H9 (cell line): ENCODE data around the gene CFAP99. TPM values are rescaled to one million over a fixed set of nuclear protein-coding genes. Genes with fewer than 3 reads are reported as not detected.

Experiments used
- DNase-seq: peaks from one replicate; pipeline ENCODE4 v3.0.0-alpha.2; 2017
- H2AFZ ChIP-seq: one replicate; pipeline ENCODE4 v1.6.1; 2013; ENCODE audit warnings: mild to moderate bottlenecking, low read length, control low read depth, moderate library complexity
- H2AK5ac ChIP-seq: 2 replicates; pipeline ENCODE4 v1.6.1; 2013; ENCODE audit warnings: low read length, control low read depth, mixed read lengths; ENCODE audit not compliant: insufficient read length
- H2BK120ac ChIP-seq: one replicate; pipeline ENCODE4 v1.6.1; 2013; ENCODE audit warnings: low read depth, mild to moderate bottlenecking, low read length, control low read depth, inconsistent platforms; ENCODE audit not compliant: poor library complexity, severe bottlenecking
- H2BK12ac ChIP-seq: 2 replicates; pipeline ENCODE4 v1.6.1; 2013; ENCODE audit warnings: low read length, control low read depth, mixed read lengths, low read depth; ENCODE audit not compliant: insufficient read length
- H2BK15ac ChIP-seq: 2 replicates; pipeline ENCODE4 v1.6.1; 2013; ENCODE audit warnings: low read depth, low read length, control low read depth
- H2BK20ac ChIP-seq: one replicate; pipeline ENCODE4 v1.6.1; 2013; ENCODE audit warnings: low read depth, mild to moderate bottlenecking, low read length, control low read depth, inconsistent platforms; ENCODE audit not compliant: poor library complexity, severe bottlenecking
- H2BK5ac ChIP-seq: 2 replicates; pipeline ENCODE4 v1.6.1; 2013; ENCODE audit warnings: low read length, control low read depth, mixed read lengths; ENCODE audit not compliant: insufficient read length
- H3K14ac ChIP-seq: 2 replicates; pipeline ENCODE4 v1.6.1; 2013; ENCODE audit warnings: low read length, control low read depth; ENCODE audit not compliant: insufficient read depth
- H3K18ac ChIP-seq: 2 replicates; pipeline ENCODE4 v1.6.1; 2013; ENCODE audit warnings: low read depth, mild to moderate bottlenecking, mixed read lengths, low read length, control low read depth; ENCODE audit not compliant: insufficient read length
- H3K23ac ChIP-seq: 2 replicates; pipeline ENCODE4 v1.6.1; 2013; ENCODE audit warnings: low read length, control low read depth, mixed read lengths, low read depth; ENCODE audit not compliant: insufficient read length
- H3K23me2 ChIP-seq: 2 replicates; pipeline ENCODE4 v1.6.1; 2013; ENCODE audit warnings: low read depth, mild to moderate bottlenecking, mixed read lengths, low read length, control low read depth; ENCODE audit not compliant: insufficient read length, poor library complexity, severe bottlenecking
- H3K27ac ChIP-seq: 2 replicates; pipeline ENCODE4 v1.5.1; 2013; ENCODE audit warnings: low read length, control low read depth, mixed read lengths, low read depth; ENCODE audit not compliant: insufficient read length
- H3K27me3 ChIP-seq: 2 replicates; pipeline ENCODE4 v1.6.1; 2013; ENCODE audit warnings: low read length, control low read depth, inconsistent platforms; ENCODE audit not compliant: insufficient read depth
- H3K4ac ChIP-seq: 2 replicates; pipeline ENCODE4 v1.6.1; 2013; ENCODE audit warnings: low read depth, mild to moderate bottlenecking, control low read depth, inconsistent platforms, low read length, moderate library complexity
- H3K4me1 ChIP-seq: 2 replicates; pipeline ENCODE4 v1.6.1; 2013; ENCODE audit warnings: low read length, control low read depth, inconsistent platforms; ENCODE audit not compliant: insufficient read depth
- H3K4me2 ChIP-seq: 2 replicates; pipeline ENCODE4 v1.6.1; 2013; ENCODE audit warnings: low read length, control low read depth, mixed read lengths; ENCODE audit not compliant: insufficient read length, insufficient read depth
- H3K56ac ChIP-seq: 2 replicates; pipeline ENCODE4 v1.6.1; 2013; ENCODE audit warnings: low read depth, mild to moderate bottlenecking, mixed read lengths, low read length, control low read depth; ENCODE audit not compliant: insufficient read length
- H3K79me1 ChIP-seq: 2 replicates; pipeline ENCODE4 v1.6.1; 2013; ENCODE audit warnings: low read depth, mild to moderate bottlenecking, moderate library complexity, low read length, control low read depth, inconsistent platforms; ENCODE audit not compliant: insufficient read depth, poor library complexity, severe bottlenecking
- H3K79me2 ChIP-seq: 2 replicates; pipeline ENCODE4 v1.6.1; 2013; ENCODE audit warnings: low read length, control low read depth, inconsistent platforms; ENCODE audit not compliant: insufficient read depth
- H3K9ac ChIP-seq: 2 replicates; pipeline ENCODE4 v1.6.1; 2013; ENCODE audit warnings: low read length, control low read depth, mixed read lengths; ENCODE audit not compliant: insufficient read length; ENCODE audit errors: extremely low read depth
- H3K9me3 ChIP-seq: one replicate; pipeline ENCODE4 v1.6.1; 2013; ENCODE audit warnings: low read depth, low read length, inconsistent platforms; ENCODE audit not compliant: control insufficient read depth
- H3T11ph ChIP-seq: one replicate; pipeline ENCODE4 v1.6.1; 2013; ENCODE audit warnings: mild to moderate bottlenecking, low read length, control low read depth, inconsistent platforms
- H4K20me1 ChIP-seq: one replicate; pipeline ENCODE4 v1.6.1; 2013; ENCODE audit not compliant: control insufficient read depth, insufficient read length, insufficient read depth
- H4K5ac ChIP-seq: 2 replicates; pipeline ENCODE4 v1.6.1; 2013; ENCODE audit warnings: low read depth, mild to moderate bottlenecking, mixed read lengths, low read length, control low read depth; ENCODE audit not compliant: insufficient read length
- H4K8ac ChIP-seq: replicated peaks from 2 replicates; pipeline ENCODE4 v1.6.1; 2013; ENCODE audit warnings: low read length, control low read depth, mixed read lengths, low read depth; ENCODE audit not compliant: insufficient read length
- H4K91ac ChIP-seq: 2 replicates; pipeline ENCODE4 v1.6.1; 2013; ENCODE audit warnings: low read depth, mild to moderate bottlenecking, moderate library complexity, mixed read lengths, low read length, control low read depth; ENCODE audit not compliant: insufficient read length
- H3K27ac Mint-ChIP-seq, 3 experiments: 2 replicates in 2 of 3; 3 replicates in 1 of 3; pipeline ENCODE4 v1.8.0; 2020 to 2021; ENCODE audit warnings: mixed read lengths in 3 of 3, mild to moderate bottlenecking in 1 of 3, moderate library complexity in 1 of 3
- H3K27me3 Mint-ChIP-seq: 2 replicates; pipeline ENCODE4 v1.8.0; 2021; ENCODE audit warnings: low read depth, mild to moderate bottlenecking, moderate library complexity, mixed read lengths
- H3K36me3 Mint-ChIP-seq, 3 experiments: 2 replicates in 2 of 3; 3 replicates in 1 of 3; pipeline ENCODE4 v1.8.0; 2020 to 2021; ENCODE audit warnings: low read depth in 3 of 3, mixed read lengths in 3 of 3; ENCODE audit not compliant: insufficient read depth in 1 of 3
- H3K4me1 Mint-ChIP-seq, 2 experiments: 2 replicates each; pipeline ENCODE4 v1.8.0; 2020; ENCODE audit warnings: mixed read lengths in 2 of 2
- H3K4me3 Mint-ChIP-seq, 2 experiments: 2 replicates in 1 of 2; 3 replicates in 1 of 2; pipeline ENCODE4 v1.8.0; 2020 to 2021; ENCODE audit warnings: mild to moderate bottlenecking in 2 of 2, mixed read lengths in 2 of 2, moderate library complexity in 1 of 2
- H3K9me3 Mint-ChIP-seq, 2 experiments: 2 replicates in 1 of 2; 3 replicates in 1 of 2; pipeline ENCODE4 v1.8.0; 2020; ENCODE audit warnings: mild to moderate bottlenecking in 2 of 2, mixed read lengths in 2 of 2, moderate library complexity in 1 of 2
- CTCF ChIP-seq: fragments of 200-600 bp; sonication (generic); conservative IDR thresholded peaks from 3 replicates; pipeline ENCODE4 v1.8.0; 2021; ENCODE audit warnings: antibody characterized with exemption, mild to moderate bottlenecking
- WGBS: extraction: QIAGEN DNeasy Blood & Tissue Kit; methylation state at CpG from one replicate; pipeline ENCODE4 v1.1.7; 2013; ENCODE audit warnings: missing lambda C conversion rate, low lambda C conversion rate, mixed read lengths; ENCODE audit not compliant: insufficient read length; ENCODE audit errors: extremely low coverage; 5-methylcytosine and 5-hydroxymethylcytosine counted together
- total RNA-seq: library from RNA; stranded (reverse); gene quantifications from 2 replicates; pipeline ENCODE4 v1.2.1, GENCODE V29; 2021

Gene CFAP99
- total RNA-seq, 1 experiment from 2014 or later, result 0.35 TPM

- Histone ChIP-seq H3K23ac (no peak overlapping the region), H2BK120ac (no peak overlapping the region), H3K56ac (no peak overlapping the region), H2BK12ac (no peak overlapping the region), H3K9ac (no peak overlapping the region), H3K9me3 (no peaks in the 10 kb centered on the region), H2BK5ac (no peak overlapping the region), H2AK5ac (no peak overlapping the region), H3K79me2 (no peaks in the 10 kb centered on the region; the same call in 1 of the 2 replicates), H3T11ph (no peak overlapping the region), H2AFZ (no peak overlapping the region), H3K4me1 (no peaks in the 10 kb centered on the region), H3K23me2 (peaks cover 5% of the 10 kb centered on the region), H3K79me1 (no peaks in the 10 kb centered on the region), H3K18ac (no peak overlapping the region), H3K14ac (no peak overlapping the region), H4K91ac (no peak overlapping the region), H3K27me3 (peaks cover 3% of the 10 kb centered on the region; the same call in 1 of the 2 replicates), H3K4me2 (peak overlapping the region; percentile 32), H4K5ac (no peak overlapping the region), H2BK15ac (no peak overlapping the region), H4K8ac (no peak overlapping the region), H4K20me1 (no peaks in the 10 kb centered on the region), H2BK20ac (no peak overlapping the region), H3K27ac (no peak overlapping the region), H3K4ac (no peak overlapping the region)
- peaks cover 15 to 24% of the 10 kb centered on the region in 2 experiments for H3K4me1 Mint-ChIP-seq
- H3K27ac Mint-ChIP-seq, result no peak overlapping the region; a peak in 1 of 7 replicates
- no peaks in the 10 kb centered on the region; a peak in 1 of 5 replicates for H3K9me3 Mint-ChIP-seq
- peak overlapping the region; percentile 53 to 75 for H3K4me3 Mint-ChIP-seq
- DNase-seq, result peak; percentile 61
- H3K36me3 Mint-ChIP-seq, result peaks cover 0 to 7% (median 5%) of the 10 kb centered on the region in 3 experiments; a peak in 5 of 7 replicates
- TF ChIP-seq CTCF, result no peak; the same call in 2 of the 3 replicates
- no CpG with 5 or more reads among the region's 35 CpGs for WGBS
- H3K27me3 Mint-ChIP-seq, result peaks cover 38% of the 10 kb centered on the region
Observed at GRCh38 chr4:2462992-2463762, 44.4 kb downstream of the CFAP99 start.
